H54 (cell line): ENCODE data around the gene CALN1.
"Not testable (repeated sequence)": the region's sequence is repeated elsewhere in the genome, so short reads cannot be mapped to it uniquely, and the experiment has no call there.

Experiments used
- DNase-seq: peaks from one replicate; pipeline ENCODE4 v3.0.0; 2011; ENCODE audit warnings: low spot score, mixed read lengths; ENCODE audit not compliant: insufficient read length
- FAIRE-seq: peaks from 3 replicates; lab custom pipeline; 2011; peaks lifted over from hg19 to GRCh38; lab: Jason Lieb, UNC
- POLR2A ChIP-seq: IDR thresholded peaks from 2 replicates; pipeline ENCODE4 v1.6.1; 2011; ENCODE audit warnings: low read depth, mild to moderate bottlenecking, low read length

CALN1 gene

DNA sequence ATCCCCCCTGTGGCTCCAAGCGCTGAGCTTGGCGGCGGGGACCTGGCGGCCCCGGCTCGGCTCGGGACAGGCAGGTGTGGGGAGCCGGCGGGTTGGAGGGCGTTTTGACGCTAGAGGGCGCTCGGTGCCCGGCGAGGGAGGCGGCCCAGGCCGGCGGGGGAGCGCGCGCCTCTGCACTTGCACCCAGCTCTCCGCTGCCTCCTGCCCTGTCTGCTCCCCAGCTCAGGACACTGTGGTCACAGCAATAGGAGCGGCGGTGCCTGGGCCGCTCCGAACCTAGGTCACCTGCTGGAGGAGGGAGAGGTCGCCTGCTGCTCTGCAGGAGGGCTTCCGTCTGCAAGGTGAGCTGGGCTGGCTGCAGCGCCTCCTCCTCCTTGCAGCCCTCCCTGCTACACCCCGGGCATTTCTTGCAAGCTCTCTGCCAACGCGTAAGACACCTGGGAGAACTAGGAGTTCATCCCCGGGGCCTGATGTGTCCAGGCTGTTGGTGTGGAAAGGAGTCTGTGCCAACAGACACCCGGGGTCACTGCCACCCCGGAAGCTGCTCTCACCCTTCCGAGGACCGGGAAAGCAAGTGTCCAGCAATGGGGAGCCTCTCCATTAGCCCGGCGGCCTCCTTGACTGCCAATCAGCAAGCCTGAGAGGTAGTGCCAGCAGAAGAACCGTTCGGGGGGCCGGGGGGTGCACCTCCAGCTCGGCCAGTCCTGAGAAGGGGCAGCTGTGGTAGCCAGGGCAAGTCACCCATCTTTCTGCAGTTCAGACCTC lies 659.8 kb downstream of the CALN1 start:
- no peak for TF ChIP-seq POLR2A
- FAIRE-seq (no peak), DNase-seq (peak; percentile 20)

DNA sequence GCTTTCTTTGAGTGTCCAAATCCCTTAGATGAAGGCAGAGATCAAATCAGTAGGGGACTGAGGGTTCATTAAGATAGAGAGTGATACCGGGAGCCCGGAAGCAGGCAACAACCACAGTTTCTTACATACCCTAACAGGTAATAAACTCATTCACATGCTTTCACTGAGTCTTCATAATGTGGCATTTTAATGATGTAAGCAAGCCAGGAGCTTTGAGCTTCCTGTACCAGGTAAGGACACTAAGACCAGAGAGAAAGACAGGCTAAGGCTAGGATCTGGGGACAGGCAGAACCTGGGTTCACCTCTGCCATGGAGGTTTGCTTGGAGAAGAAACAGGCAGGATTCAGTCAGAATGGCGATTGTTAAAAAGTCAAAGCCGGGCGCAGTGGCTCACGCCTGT lies 661.8 kb downstream of the CALN1 start:
- no peak for DNase-seq
- no peak for TF ChIP-seq POLR2A
- no peak for FAIRE-seq

DNA sequence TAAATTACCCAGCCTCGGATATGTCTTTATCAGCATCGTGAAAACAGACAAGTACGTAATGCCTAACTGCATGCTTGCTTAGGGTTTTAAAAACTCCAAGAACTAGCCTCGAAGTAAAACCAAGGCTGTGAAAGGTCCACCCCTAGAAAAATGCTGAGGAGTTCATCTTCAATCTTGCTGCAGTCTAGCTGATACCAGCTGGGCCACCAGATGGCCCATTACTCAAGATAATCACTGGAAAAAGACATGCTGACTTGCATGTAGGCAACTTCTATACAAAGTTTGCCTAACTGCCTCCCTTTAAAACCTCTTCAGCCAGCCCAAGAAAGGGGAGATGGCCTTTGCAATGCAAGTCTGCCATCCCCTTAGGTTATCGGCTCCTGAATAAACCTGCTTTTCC lies 666.1 kb downstream of the CALN1 start:
- DNase-seq (no peak), FAIRE-seq (no peak)
- no peak for TF ChIP-seq POLR2A

DNA sequence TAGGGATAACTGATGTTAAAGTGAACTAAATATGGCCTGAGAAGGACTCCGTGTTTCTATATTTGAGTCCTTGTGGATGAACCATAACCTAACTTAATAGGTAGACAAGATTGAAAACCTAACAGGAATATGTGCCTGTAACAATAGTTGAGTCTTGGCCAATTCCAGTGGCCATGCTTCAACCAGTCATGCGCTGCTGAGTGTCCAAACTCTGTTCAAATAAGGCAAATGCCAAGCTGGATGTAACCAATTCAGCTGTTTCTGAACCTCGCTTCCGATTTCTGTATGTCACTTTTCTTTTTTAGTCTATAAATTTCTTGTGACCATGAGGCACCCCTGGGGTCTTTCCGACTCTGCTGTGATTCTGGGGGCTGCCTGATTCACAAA lies 672.0 kb downstream of the CALN1 start:
- TF ChIP-seq POLR2A, result no peak
- DNase-seq (no peak), FAIRE-seq (no peak)

DNA sequence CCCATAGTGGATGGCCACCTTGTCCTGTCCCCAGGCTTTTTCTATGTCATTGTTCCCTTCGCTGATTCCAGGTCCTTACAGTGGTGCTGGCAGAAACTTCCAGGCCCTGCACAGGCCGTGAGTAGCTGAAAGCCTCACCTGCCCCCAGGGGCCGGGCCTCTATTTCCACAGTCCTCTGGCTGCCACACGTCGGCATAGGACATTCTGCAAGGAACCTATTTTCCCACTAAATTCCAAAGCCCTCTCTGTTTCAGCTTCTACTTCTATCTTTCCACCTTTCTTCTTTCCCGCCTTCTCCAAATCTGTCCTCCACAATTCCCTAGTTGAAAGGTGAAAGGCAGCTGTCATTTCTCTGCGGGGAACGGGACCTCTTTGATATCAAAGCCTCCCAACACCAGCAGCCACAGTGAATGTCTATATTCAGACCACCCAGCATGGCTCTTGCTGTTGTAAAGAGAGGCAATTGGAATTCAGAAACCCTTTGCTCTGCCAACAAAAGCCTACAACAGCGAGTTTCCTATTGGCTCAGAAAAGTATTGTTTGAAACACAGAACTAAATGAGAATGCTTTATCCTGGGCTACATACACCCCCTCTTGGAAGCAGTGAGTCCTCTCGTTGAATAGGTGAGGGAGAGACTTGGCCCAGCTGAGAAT lies 672.5 kb downstream of the CALN1 start:
- no peak for FAIRE-seq
- no peak for TF ChIP-seq POLR2A
- no peak for DNase-seq

DNA sequence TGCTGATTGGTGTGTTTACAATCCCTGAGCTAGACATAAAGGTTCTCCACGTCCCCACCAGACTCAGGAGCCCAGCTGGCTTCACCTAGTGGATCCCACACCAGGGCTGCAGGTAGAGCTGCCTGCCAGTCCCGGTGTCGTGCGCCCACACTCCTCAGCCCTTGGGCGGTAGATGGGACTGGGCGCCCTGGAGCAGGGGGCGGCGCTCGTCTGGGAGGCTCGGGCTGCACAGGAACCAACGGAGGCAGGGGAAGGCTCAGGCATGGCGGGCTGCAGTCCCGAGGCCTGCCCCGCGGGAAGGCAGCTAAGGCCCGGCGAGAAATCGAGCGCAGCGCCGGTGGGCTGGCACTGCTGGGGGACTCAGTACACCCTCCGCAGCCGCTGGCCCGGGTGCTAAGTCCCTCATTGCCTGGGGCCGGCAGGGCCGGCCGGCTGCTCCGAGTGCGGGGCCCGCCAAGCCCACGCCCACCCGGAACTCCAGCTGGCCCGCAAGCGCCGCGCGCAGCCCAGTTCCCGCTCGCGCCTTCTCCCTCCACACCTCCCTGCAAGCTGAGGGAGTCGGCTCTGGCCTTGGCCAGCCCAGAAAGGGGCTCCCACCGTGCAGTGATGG lies 674.1 kb downstream of the CALN1 start:
- not testable (repeated sequence) for FAIRE-seq, DNase-seq

GRCh38 chr7:71735961-71736556 lies 676.1 kb downstream of the CALN1 start:
- FAIRE-seq, result no peak

GRCh38 chr7:71733107-71733870 lies 678.8 kb downstream of the CALN1 start:
- no peak for TF ChIP-seq POLR2A
- FAIRE-seq (no peak), DNase-seq (peak; percentile 74)

More at GRCh38 chr7:71735961-71736556, 676.1 kb downstream of the CALN1 start:
- TF ChIP-seq POLR2A, result no peak
- DNase-seq, result peak; percentile 36

- no peak for TF ChIP-seq POLR2A
- no peak for FAIRE-seq
- no peak for DNase-seq
Observed at GRCh38 chr7:71731740-71732139, 680.4 kb downstream of the CALN1 start.
